ENCODE measurements around the gene AMH. TPM values are rescaled to one million over a fixed set of nuclear protein-coding genes. Genes with fewer than 3 reads are reported as not detected.

Gene AMH
- polyA plus RNA-seq, 1 of the 3 experiments (the other 2 are of a cell fraction), result 18.1 TPM

- H3K4me2 ChIP-seq, result no peak overlapping the region
- no peaks in the 10 kb centered on the region for H3K79me2 ChIP-seq (ENCODE audit: insufficient read depth)
- ChIA-PET CTCF (interaction anchor here (0.9 to 1.5 kb wide), 4 partner anchors 9 to 294 kb away, joined by 3 to 4 read pairs (median 3); partner anchors contain the start of gene PLEKHJ1), POLR2A (no interaction called here)
- peaks cover 0 to 13% of the 10 kb centered on the region in 2 experiments; a peak in 1 of 4 replicates for H3K4me1 ChIP-seq (ENCODE audit: control insufficient read depth in 1 of 2, insufficient read depth in 2 of 2, low read depth in 1 of 2, low read length in 1 of 2)
- H2AFZ ChIP-seq (ENCODE audit: low read depth), result no peak overlapping the region
- WGBS (ENCODE audit: low lambda C conversion rate), result 98% methylated on average over 13 of the region's 13 CpGs
- DNase-seq, result no peak
- H4K20me1 ChIP-seq (ENCODE audit: insufficient read depth), result no peaks in the 10 kb centered on the region
- H3K27me3 ChIP-seq (ENCODE audit: insufficient read depth), result no peaks in the 10 kb centered on the region
- TF ChIP-seq SMC3 (IDR thresholded peaks at IDR 0.05; ENCODE audit: low read depth, low read length) (no peak), EP300 (IDR thresholded peaks at IDR 0.05; ENCODE audit: borderline replicate concordance in 1 of 2, low read depth in 1 of 2, low read length in 1 of 2) (no peak), EZH2phosphoT487 (IDR thresholded peaks at IDR 0.05; ENCODE audit: borderline replicate concordance, low read depth) (no peak), TAF1 (IDR thresholded peaks at IDR 0.05; ENCODE audit: borderline replicate concordance, low read depth, low read length) (no peak)
- no peak overlapping the region for H3K9ac ChIP-seq
- H3K9me3 ChIP-seq, result no peaks in the 10 kb centered on the region
- peaks cover 3 to 60% of the 10 kb centered on the region in 2 experiments for H3K36me3 ChIP-seq (replicated peaks in 1 of 2; ENCODE audit: control insufficient read depth in 1 of 2, insufficient read depth in 2 of 2, low read length in 1 of 2)
- no peak overlapping the region for H3K27ac ChIP-seq (ENCODE audit: low read depth in 2 of 2, low read length in 1 of 2)
- no peaks in the 10 kb centered on the region for H3K9me2 ChIP-seq
- H3K4me3 ChIP-seq (ENCODE audit: low read depth in 2 of 2, low read length in 1 of 2), result no peak overlapping the region
- H3F3A ChIP-seq (replicated peaks; ENCODE audit: insufficient read depth), result peaks cover 2% of the 10 kb centered on the region
These were observed 24.3 kb upstream of the AMH start for GRCh38 chr19:2224754-2225349.

DNA sequence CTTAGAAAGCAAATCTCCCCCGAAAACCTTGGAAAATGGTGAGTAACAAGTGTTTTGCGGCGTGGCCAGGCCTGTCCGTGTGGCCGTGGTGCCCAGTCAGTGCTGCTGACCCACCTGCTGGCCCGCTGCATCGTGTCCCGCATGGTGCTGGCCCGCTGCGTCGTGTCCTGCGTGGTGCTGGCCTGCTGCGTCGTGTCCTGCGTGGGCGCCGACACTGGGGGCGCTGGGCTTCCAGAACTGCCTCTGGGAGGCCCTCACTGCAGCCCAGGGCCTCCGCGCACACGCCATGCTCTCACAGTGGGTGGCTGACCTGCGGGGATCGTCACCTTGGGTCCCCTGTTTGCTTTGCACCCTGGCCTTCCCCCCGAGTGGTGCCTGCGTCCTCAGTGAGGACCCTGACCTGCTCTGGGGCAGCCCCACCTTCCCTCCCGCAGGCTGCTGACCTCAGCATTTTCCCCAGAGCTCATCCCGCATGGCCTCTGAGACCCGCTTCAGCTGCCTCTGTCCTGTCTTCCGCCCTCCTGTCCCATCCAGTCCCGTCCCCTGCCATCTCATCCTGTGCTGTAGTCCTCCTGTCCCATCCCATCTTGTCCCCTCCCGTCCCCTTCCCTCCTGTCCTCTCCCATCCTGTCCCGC is 23.6 kb upstream of the AMH start:
- POLR2A ChIA-PET, result no interaction called here
- H3K36me3 ChIP-seq (replicated peaks in 1 of 2; ENCODE audit: control insufficient read depth in 1 of 2, insufficient read depth in 2 of 2, low read length in 1 of 2), result peaks cover 3 to 61% of the 10 kb centered on the region in 2 experiments
- H3K79me2 ChIP-seq (ENCODE audit: insufficient read depth), result no peaks in the 10 kb centered on the region
- H3K9me2 ChIP-seq, result no peaks in the 10 kb centered on the region
- H3K27ac ChIP-seq (ENCODE audit: low read depth in 2 of 2, low read length in 1 of 2), result no peak overlapping the region
- no peak overlapping the region for H2AFZ ChIP-seq (ENCODE audit: low read depth)
- H4K20me1 ChIP-seq (ENCODE audit: insufficient read depth), result no peaks in the 10 kb centered on the region
- DNase-seq, result no peak
- H3K4me1 ChIP-seq (ENCODE audit: control insufficient read depth in 1 of 2, insufficient read depth in 2 of 2, low read depth in 1 of 2, low read length in 1 of 2), result peaks cover 0 to 6% of the 10 kb centered on the region in 2 experiments; a peak in 1 of 4 replicates
- no peaks in the 10 kb centered on the region for H3K27me3 ChIP-seq (ENCODE audit: insufficient read depth)
- H3K9ac ChIP-seq, result no peak overlapping the region
- no peak overlapping the region for H3K4me2 ChIP-seq
- no peak overlapping the region for H3K4me3 ChIP-seq (ENCODE audit: low read depth in 2 of 2, low read length in 1 of 2)
- peaks cover 9% of the 10 kb centered on the region for H3F3A ChIP-seq (replicated peaks; ENCODE audit: insufficient read depth)
- TF ChIP-seq EZH2phosphoT487 (IDR thresholded peaks at IDR 0.05; ENCODE audit: borderline replicate concordance, low read depth) (no peak), GATA2 (CRISPR knock-in tag; IDR thresholded peaks at IDR 0.05) (no peak), CHD2 (IDR thresholded peaks at IDR 0.05; ENCODE audit: low read length, partially characterized antibody) (no peak), GABPA (IDR thresholded peaks at IDR 0.05; ENCODE audit: low read depth) (no peak), ELF1 (IDR thresholded peaks at IDR 0.05) (no peak), FOXM1 (IDR thresholded peaks at IDR 0.05; ENCODE audit: low read depth) (no peak), MXI1 (IDR thresholded peaks at IDR 0.05; ENCODE audit: low read depth, low read length) (no peak), MEF2A (IDR thresholded peaks at IDR 0.05; ENCODE audit: borderline replicate concordance, low read depth) (no peak), TAF1 (IDR thresholded peaks at IDR 0.05; ENCODE audit: borderline replicate concordance, low read depth, low read length) (no peak), ZBTB33 (IDR thresholded peaks at IDR 0.05; ENCODE audit: borderline replicate concordance, low read depth) (no peak), YY1 (IDR thresholded peaks at IDR 0.05; ENCODE audit: low read depth) (no peak), NFIC (IDR thresholded peaks at IDR 0.05; ENCODE audit: borderline replicate concordance) (no peak), RCOR1 (IDR thresholded peaks at IDR 0.05; ENCODE audit: low read length) (no peak), SMC3 (IDR thresholded peaks at IDR 0.05; ENCODE audit: low read depth, low read length) (no peak)
- TF ChIP-seq, protein P1, sequence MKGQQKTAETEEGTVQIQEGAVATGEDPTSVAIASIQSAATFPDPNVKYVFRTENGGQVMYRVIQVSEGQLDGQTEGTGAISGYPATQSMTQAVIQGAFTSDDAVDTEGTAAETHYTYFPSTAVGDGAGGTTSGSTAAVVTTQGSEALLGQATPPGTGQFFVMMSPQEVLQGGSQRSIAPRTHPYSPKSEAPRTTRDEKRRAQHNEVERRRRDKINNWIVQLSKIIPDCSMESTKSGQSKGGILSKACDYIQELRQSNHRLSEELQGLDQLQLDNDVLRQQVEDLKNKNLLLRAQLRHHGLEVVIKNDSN (IDR thresholded peaks at IDR 0.05; ENCODE audit: borderline replicate concordance, low read depth), result no peak
- TF ChIP-seq, protein P2, sequence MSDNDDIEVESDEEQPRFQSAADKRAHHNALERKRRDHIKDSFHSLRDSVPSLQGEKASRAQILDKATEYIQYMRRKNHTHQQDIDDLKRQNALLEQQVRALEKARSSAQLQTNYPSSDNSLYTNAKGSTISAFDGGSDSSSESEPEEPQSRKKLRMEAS (IDR thresholded peaks at IDR 0.05; ENCODE audit: low read depth), result no peak
- TF ChIP-seq, protein P3, sequence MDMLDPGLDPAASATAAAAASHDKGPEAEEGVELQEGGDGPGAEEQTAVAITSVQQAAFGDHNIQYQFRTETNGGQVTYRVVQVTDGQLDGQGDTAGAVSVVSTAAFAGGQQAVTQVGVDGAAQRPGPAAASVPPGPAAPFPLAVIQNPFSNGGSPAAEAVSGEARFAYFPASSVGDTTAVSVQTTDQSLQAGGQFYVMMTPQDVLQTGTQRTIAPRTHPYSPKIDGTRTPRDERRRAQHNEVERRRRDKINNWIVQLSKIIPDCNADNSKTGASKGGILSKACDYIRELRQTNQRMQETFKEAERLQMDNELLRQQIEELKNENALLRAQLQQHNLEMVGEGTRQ (IDR thresholded peaks at IDR 0.05; ENCODE audit: borderline replicate concordance, low read depth, low read length), result no peak
- 96% methylated on average over 14 of the region's 32 CpGs for WGBS (ENCODE audit: low lambda C conversion rate)
- no peaks in the 10 kb centered on the region for H3K9me3 ChIP-seq
- CTCF ChIA-PET, result interaction anchor here (1.2 to 1.8 kb wide), 6 partner anchors 8 to 90 kb away, joined by 3 to 6 read pairs (median 4); partner anchors contain the start of gene PLEKHJ1
